ENCODE results near the gene VARS1. TPM values are rescaled to one million over a fixed set of nuclear protein-coding genes. Genes with fewer than 3 reads are reported as not detected.
"Not testable (repeated sequence)": the region's sequence is repeated elsewhere in the genome, so short reads cannot be mapped to it uniquely, and the experiment has no call there.

The VARS1 gene
- total RNA-seq = 82.8 to 90.4 TPM (median 83.8 TPM) in 3 replicates

- peak; percentile 73 to 87 for DNase-seq (ENCODE audit: low spot score in 2 of 2, unreplicated experiment in 2 of 2)
- Mint-ChIP-seq H3K4me3 (peak within 1 kb of the TSS; percentile 99), H3K9me3 (no peaks in the 10 kb centered on the region), H3K4me1 (peaks cover 12% of the 10 kb centered on the region), H3K36me3 (peaks cover 5% of the 10 kb centered on the region), H3K27ac (peak within 1 kb of the TSS; percentile 100), H3K27me3 (ENCODE audit: low read depth) (no peaks in the 10 kb centered on the region)
- TF ChIP-seq CTCF (IDR thresholded peaks at IDR 0.05; ENCODE audit: unreplicated experiment) = peak; percentile 60
Measured at GRCh38 chr6:31795616-31796298, at the start of gene VARS1. Gene VARS1 (minus strand): TSS chr6:31795752. CDS start chr6:31795217, 535 bp downstream.

- peaks cover 15% of the 10 kb centered on the region for H3K36me3 Mint-ChIP-seq
- H3K27ac Mint-ChIP-seq = no peak overlapping the region
- DNase-seq (ENCODE audit: low spot score in 2 of 2, unreplicated experiment in 2 of 2) = no peak
- no peaks in the 10 kb centered on the region for H3K4me1 Mint-ChIP-seq
- no peak for TF ChIP-seq CTCF (IDR thresholded peaks at IDR 0.05; ENCODE audit: unreplicated experiment)
- no peaks in the 10 kb centered on the region for H3K27me3 Mint-ChIP-seq (ENCODE audit: low read depth)
- no peaks in the 10 kb centered on the region for H3K9me3 Mint-ChIP-seq
- H3K4me3 Mint-ChIP-seq = no peak overlapping the region
Measured at GRCh38 chr6:31844507-31844906, 49.0 kb upstream of the VARS1 start.

- no peaks in the 10 kb centered on the region for H3K9me3 Mint-ChIP-seq
- H3K27me3 Mint-ChIP-seq (ENCODE audit: low read depth) = no peaks in the 10 kb centered on the region
- H3K4me1 Mint-ChIP-seq = peaks cover 11% of the 10 kb centered on the region
- H3K36me3 Mint-ChIP-seq = peaks cover 27% of the 10 kb centered on the region
- no peak overlapping the region for H3K4me3 Mint-ChIP-seq
- no peak for DNase-seq (ENCODE audit: low spot score in 2 of 2, unreplicated experiment in 2 of 2)
- H3K27ac Mint-ChIP-seq = no peak overlapping the region
- no peak for TF ChIP-seq CTCF (IDR thresholded peaks at IDR 0.05; ENCODE audit: unreplicated experiment)
Measured at GRCh38 chr6:31842053-31842452, 46.5 kb upstream of the VARS1 start.

GRCh38 chr6:31839779-31840126, 44.2 kb upstream of the VARS1 start:
- not testable (repeated sequence) for H3K4me3 Mint-ChIP-seq; H3K27ac Mint-ChIP-seq; H3K27me3 Mint-ChIP-seq (ENCODE audit: low read depth); DNase-seq (ENCODE audit: low spot score in 2 of 2, unreplicated experiment in 2 of 2); H3K9me3 Mint-ChIP-seq
- peaks cover 24% of the 10 kb centered on the region for H3K4me1 Mint-ChIP-seq
- peaks cover 31% of the 10 kb centered on the region for H3K36me3 Mint-ChIP-seq

- no peak for TF ChIP-seq CTCF (IDR thresholded peaks at IDR 0.05; ENCODE audit: unreplicated experiment)
- DNase-seq (ENCODE audit: low spot score in 2 of 2, unreplicated experiment in 2 of 2) = no peak
- Mint-ChIP-seq H3K9me3 (no peaks in the 10 kb centered on the region), H3K27me3 (ENCODE audit: low read depth) (no peaks in the 10 kb centered on the region), H3K4me3 (no peak overlapping the region), H3K4me1 (peaks cover 27% of the 10 kb centered on the region), H3K27ac (peak overlapping the region; percentile 15), H3K36me3 (peaks cover 31% of the 10 kb centered on the region)
Measured at GRCh38 chr6:31838968-31839367, 43.4 kb upstream of the VARS1 start.

- H3K27me3 Mint-ChIP-seq (ENCODE audit: low read depth); DNase-seq (ENCODE audit: low spot score in 2 of 2, unreplicated experiment in 2 of 2); H3K9me3 Mint-ChIP-seq: not testable (repeated sequence)
- Mint-ChIP-seq H3K27ac (peak overlapping the region; percentile 2), H3K36me3 (peaks cover 31% of the 10 kb centered on the region), H3K4me3 (peak overlapping the region; percentile 98), H3K4me1 (peaks cover 27% of the 10 kb centered on the region)
Measured at GRCh38 chr6:31838114-31838553, 42.6 kb upstream of the VARS1 start.

All from mesothelial cell of epicardium (in vitro differentiated cells).